Vagina (tissue), 2 donors: ENCODE results near the gene STK38L.

Experiments
- POLR2A ChIP-seq, 2 donors: fragments of 450-650 bp; IDR thresholded peaks; one replicate each; pipeline ENCODE4 v1.6.1; 2017; ENCODE audit warnings: antibody characterized with exemption in 2 of 2, mild to moderate bottlenecking in 2 of 2, moderate library complexity in 2 of 2
- POLR2AphosphoS5 ChIP-seq, 2 donors: sonication (generic); formaldehyde crosslinking; IDR thresholded peaks; one replicate each; pipeline ENCODE4 v1.9.0; 2017; ENCODE audit warnings: antibody characterized with exemption in 2 of 2, mild to moderate bottlenecking in 2 of 2, low read depth in 1 of 2; ENCODE audit not compliant: insufficient read depth in 1 of 2

GRCh38 chr12:27305673-27306456 lies 61.8 kb downstream of the STK38L start:
- TF ChIP-seq POLR2A (IDR thresholded peaks at IDR 0.05) (no peak), POLR2AphosphoS5 (IDR thresholded peaks at IDR 0.05; ENCODE audit: insufficient read depth in 1 of 2, low read depth in 1 of 2) (no peak)
